HL-60/S4 treated with retinoic acid at 250 ng/mL for 4 days and 3 days (cell line): Measurements from ENCODE around the gene MAGI2.

Source experiments
- in situ Hi-C: fragments of 300-500 bp; cut with MboI; formaldehyde crosslinking; loops from 2 replicates; pipeline ENCODE4 v1.7.0; 2022; ENCODE audit warnings: low sequenced_read_pairs

MAGI2 gene

DNA sequence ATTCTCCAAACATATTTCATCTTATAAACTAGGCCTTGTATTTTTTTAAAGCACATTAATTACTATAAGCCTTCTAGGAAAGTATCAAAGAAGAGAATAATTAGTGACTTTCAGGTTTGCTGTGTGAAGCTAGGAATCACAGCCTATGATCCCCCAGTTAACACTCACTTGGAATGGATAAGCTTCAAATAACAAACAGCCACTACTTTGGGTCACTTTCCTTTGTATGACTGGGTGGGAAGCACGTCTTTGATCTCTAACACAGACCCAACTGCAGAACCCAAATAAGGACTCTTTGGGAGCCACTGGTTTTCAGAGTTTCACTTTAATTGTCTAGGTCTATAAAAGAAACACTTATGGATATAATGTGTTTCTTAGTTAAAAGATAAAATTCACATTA lies 769.3 kb downstream of the MAGI2 start:
- in situ Hi-C loops: no loop called here

- in situ Hi-C loops: no loop called here
Measured at GRCh38 chr7:78683566-78683965, 769.9 kb downstream of the MAGI2 start.

DNA sequence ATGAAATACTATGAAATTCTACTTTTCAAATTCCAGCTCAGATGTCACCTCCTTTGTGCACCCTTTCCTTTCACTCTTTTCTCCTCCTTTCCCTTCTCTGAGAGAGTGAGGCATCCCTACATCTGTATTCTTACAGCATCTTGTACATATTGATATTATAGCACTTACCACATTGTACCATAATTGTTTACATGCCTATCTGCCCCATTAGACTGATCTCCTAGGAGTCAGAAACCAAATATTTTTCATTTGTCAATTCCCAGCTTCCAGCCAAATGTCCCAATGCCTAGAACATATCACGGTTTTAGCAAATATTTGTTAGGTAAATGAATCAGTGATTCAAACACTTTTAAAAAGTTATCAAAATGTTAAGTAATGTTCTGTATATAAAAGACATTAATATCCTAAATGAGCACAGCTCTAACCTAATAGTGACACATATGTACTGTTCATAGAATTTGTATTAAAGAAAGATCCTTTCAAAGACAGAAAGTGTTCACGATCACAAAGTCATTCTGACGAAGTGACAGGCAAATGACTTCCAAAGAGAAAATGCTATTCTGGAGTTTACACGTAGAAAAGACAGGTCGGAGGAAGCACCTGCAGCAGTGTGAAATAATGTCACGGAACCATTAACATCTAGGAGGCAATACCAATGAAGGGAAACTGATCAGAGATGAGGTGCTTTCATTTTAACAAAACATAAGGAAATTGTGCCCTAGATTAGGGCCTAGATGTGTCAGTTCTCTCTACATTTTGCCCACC lies 774.2 kb downstream of the MAGI2 start:
- in situ Hi-C loops: no loop called here

DNA sequence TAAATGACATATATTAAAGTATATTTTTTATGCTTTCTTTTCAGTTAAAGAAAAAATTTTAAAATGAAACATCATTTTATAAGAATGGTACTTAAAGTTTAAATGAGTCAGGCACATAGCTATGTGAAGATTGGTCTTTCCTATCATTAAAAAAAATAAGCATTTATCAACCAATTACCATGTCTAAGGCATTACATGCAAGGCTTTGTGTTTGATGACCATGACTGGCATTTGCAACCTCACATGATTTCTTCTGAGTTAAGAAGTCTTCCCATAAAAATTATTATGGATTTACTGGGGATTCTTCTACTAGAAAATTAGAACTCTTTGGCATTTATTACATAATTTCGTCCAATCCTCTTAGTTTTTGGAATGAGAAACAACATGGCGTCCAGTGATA lies 776.1 kb downstream of the MAGI2 start:
- in situ Hi-C loops: no loop called here

GRCh38 chr7:78675511-78675910 lies 778.0 kb downstream of the MAGI2 start:
- in situ Hi-C loops: no loop called here

DNA sequence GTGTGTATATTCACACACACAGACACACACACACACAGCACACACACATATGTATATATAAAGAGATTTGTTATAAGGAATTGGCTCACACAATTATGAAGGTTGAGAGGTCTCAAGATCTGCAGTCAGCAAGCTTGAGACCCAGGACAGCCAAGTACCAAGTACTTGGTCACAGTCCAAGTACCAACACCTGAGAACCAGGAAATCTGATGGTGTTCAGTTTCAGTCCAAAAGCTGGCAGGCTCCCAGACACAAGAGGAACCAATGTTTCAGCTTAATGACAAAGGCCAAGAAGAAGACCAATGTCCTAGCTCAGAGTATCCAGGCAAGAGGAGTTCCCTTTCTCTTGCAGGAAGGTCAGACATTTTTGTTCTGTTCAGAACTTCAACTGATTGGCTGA lies 780.2 kb downstream of the MAGI2 start:
- in situ Hi-C loops: no loop called here

DNA sequence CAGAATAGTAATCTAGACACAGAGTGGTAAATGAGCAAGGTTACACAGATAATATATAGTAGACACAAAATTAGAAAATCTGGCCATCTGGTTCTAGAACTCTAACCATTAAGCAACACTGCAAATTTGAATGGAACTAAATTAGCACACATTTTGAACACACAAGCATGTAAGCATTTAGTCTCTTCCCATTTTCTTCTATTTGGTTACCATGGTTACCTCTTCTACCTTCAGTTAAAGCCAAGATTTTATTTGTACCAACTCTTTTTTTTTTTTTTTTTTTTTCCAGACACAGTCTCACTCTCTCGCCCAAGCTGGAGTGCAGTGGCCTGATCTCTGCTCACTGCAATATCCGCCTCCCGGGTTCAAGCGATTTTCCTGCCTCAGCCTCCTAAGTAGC lies 790.5 kb downstream of the MAGI2 start:
- in situ Hi-C loops: no loop called here

GRCh38 chr7:78649976-78650375 lies 803.5 kb downstream of the MAGI2 start:
- in situ Hi-C loops: no loop called here

DNA sequence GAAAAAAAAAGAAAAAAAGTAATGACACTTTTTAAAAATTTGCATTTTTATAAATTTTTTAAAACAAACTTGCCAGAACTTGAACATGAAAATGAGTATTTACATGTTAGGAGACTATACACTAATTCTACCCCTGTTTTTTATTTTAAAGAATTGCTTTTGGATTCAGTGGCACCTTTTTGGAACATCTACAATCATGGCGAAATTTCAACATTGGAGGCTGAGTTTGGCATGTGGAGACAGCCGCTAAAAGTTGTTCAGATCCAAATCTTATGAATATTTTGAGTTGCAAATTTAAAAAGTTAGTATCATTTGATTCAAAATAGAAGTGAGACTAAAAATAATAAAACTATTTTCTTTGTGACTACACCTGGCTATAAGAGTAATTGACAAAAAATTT lies 804.2 kb downstream of the MAGI2 start:
- in situ Hi-C loops: no loop called here

GRCh38 chr7:78642751-78643150 lies 810.7 kb downstream of the MAGI2 start:
- in situ Hi-C loops: no loop called here

DNA sequence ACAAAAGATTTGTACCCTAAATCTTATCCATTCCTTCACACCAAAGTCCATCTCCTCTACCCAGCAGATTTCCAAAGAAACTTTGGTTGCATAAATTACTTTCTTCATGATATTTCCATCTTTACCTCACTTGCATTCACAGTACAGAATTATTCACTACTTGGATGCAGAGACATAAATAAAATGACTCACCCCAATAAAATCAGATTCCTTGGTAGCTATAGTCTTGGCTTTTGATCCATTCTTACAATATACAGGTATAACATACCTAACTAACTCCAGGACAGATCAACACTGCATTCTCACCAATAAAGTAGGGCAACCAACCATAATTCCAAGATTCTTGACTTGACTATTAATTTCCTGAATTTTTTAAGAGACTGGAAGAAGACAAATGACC lies 815.1 kb downstream of the MAGI2 start:
- in situ Hi-C loops: no loop called here

DNA sequence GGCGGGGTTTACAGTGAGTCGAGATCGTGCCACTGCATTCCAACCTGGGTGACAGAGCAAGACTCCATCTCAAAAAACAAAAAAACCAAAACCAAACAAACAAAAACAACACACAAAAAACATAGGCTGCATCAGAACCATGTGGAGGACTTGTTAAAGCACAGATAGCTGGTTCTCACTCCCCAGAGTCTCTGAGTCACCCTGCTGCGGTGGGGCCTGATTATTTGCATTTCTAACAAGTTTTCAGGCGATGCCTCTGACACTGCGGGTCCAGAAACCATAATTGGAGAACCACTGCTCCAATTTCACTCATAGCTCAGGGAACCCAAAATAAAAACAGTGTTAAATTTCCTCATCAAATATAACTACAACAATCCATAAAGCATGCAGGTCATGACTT lies 816.7 kb downstream of the MAGI2 start:
- in situ Hi-C loops: no loop called here

DNA sequence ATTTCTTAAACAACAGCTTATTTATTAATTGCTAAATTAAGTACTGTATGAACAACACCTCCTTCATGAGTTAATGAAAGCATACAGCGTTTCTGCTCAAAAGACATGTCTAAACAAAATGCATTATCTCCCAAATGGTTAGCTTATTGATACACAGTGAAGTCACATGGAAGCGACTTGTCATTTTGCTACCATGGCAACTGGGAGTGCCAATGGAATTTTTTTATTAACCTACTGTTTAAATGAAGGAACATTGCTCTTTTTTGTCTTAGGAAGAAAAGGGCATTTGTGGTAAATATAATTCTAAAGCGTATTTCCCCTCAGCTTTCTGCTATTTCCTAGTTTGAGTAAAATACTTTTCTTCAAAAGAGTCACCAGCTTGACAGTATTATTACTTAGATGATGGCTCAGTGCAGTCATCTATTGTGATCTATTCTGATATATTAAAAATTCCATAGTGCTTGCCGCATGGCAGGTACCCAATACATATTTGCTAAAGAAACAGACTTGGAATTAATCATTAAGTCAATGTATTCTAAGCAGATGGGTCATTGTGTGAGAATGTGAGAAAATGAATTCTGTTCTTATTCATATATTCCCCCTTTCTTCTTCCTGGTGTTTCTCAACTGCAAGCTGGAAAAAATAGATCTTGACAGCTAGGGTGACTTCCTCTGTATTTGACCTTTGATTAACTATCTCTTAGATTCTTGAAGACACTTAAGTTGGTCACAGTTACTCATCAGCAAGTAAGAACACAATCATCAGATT lies 818.3 kb downstream of the MAGI2 start:
- in situ Hi-C loops: no loop called here

DNA sequence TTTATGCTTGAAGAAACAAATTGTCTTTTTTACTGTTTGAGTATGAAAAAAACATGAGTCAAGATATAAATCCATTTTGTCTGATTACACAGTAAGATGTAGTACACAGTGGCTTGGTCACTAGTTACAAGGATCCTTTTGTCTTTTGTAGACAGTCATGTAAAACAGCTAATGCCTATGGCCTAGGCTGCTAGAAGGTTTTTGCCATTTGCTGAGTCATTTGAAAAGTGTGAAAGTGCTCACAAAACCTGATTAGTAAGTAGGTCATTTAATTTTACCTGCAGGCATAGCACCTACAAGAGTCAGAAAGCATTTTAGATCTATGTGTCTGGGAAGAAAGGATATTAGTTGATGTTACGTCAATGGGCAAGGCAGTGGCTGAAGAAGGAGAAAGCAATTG lies 819.4 kb downstream of the MAGI2 start:
- in situ Hi-C loops: no loop called here

DNA sequence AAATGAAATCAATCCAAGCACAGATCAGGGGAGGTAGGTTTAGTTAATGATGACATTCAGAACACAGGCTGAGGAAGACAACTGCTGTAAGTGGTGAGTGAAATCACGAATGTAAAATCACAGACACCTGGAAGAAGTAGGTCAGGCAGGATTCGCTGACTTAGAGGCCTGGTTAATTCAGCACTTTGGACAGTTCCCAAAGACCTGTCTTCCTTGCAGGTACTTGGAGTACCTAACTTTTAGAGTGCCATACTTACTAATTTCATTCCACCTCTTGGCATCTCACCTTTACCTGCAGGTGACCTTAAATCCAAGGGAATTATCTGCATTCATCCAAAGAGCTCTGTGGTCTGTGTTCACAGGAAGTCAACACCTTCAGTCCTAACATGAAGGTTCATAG lies 832.5 kb downstream of the MAGI2 start:
- in situ Hi-C loops: no loop called here

DNA sequence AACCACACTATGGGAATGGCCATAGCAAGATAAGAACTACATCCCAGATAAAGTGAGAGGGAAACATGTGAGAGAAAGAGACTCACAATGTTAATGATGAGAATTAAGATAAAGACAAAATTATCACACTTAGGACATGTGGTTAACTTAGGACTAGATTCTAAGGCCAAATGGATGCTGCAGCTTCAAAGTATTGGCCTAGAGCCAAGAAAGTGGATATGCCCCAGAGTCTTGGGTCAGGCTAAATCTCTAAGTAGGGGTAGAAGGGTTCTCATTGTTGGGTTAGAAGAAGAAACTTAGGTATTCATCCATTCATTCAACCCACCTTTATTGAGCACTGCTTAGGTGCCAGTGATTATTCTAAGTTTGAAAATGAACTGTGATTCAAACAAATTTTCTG lies 836.9 kb downstream of the MAGI2 start:
- in situ Hi-C loops: no loop called here

GRCh38 chr7:78609281-78609680 lies 844.2 kb downstream of the MAGI2 start:
- in situ Hi-C loops: no loop called here

- in situ Hi-C loops: no loop called here
Measured at GRCh38 chr7:78607099-78607498, 846.4 kb downstream of the MAGI2 start.

- in situ Hi-C loops: no loop called here
Measured at GRCh38 chr7:78605119-78605518, 848.3 kb downstream of the MAGI2 start.

GRCh38 chr7:78601728-78602127 lies 851.7 kb downstream of the MAGI2 start:
- in situ Hi-C loops: no loop called here

DNA sequence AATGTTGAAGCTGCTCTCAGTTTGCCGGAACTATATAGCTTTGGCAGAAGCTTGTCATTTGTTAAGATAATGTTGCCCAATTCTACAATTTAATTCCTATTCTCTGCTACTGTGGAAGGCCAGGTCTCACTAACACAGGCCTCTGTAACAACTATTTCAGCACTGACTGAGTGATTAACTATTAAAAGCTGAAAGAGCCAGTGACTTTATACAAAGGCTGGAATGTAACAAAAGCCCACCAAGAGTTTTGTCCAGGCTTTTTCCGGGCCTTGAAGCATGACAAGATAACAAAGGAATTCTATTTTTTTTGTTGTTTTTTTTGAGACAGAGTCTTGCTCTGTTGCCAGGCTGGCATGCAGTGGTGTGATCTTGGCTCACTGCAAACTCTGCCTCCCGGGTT lies 859.3 kb downstream of the MAGI2 start:
- in situ Hi-C loops: no loop called here

DNA sequence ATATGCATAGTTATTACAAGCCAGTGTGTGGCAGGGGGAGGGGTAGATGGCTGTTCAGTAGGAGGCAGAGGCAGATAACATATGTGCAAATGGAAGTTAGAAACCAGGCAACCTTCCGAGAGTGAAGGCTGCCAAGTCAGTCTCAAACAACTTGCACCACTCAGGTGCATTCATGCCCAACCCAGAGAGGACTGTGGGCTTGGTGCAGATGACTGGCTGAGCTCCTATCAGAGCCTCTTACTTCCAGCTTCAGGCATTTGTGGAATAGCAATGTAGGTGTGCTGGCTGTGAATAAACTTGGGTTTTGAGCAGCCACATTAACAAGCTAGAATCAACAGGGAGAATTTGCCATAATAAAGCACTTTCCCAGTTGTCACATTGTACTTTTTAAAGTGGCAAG lies 865.1 kb downstream of the MAGI2 start:
- in situ Hi-C loops: no loop called here
